Activated effector memory CD4-positive, alpha-beta T cell treated with Interleukin-2 at 50 U/mL for 16 hours (primary cell): ENCODE results near the gene WDR27.

Experiments
- DNase-seq: peaks from one replicate; pipeline ENCODE4 v3.0.0-alpha.2; 2020

Gene WDR27

DNA sequence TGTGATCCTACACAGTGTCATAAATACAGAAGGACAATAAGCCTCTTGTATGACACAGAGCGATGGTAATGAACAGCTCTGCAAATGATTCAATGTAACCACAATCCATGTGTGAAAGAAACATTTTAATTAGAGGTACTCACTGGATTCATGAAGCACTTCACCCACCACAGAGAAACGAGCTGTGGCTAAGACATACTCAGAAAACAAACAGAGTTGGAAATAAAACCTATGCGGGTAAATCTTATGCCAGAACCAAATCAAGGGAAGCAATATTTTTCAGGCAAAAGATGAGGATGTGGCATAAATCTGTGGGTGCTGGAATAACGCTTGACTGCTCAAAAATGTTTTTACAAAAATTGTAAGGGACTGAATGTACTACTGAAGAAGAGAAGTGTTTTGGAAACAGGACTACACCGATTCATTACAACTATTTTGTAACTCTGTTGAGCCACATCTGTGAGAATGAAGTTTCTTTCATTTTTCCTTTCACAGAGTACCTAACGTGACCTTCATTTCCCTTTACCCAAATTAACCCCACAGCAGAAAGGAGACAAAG lies 112.1 kb downstream of the WDR27 start:
- DNase-seq: no peak

DNA sequence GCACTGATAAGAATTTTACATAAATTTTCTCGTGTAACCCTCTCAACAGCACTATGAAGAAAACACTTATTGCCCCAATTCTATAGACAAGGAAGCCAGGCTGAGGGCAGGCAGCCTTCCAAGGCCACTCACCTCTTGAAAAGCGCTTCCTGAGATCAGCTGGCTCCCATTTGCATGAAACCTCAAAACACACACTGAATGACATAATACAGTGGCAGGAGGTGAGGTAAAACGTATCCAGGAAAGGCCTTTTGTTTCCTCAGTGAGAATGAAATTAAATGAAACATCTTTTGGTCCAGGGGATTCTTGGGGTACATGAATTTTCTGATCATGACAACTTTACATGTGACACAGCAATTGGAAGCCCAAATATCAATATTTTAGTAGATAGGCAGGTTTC lies 112.5 kb downstream of the WDR27 start:
- DNase-seq: no peak

DNA sequence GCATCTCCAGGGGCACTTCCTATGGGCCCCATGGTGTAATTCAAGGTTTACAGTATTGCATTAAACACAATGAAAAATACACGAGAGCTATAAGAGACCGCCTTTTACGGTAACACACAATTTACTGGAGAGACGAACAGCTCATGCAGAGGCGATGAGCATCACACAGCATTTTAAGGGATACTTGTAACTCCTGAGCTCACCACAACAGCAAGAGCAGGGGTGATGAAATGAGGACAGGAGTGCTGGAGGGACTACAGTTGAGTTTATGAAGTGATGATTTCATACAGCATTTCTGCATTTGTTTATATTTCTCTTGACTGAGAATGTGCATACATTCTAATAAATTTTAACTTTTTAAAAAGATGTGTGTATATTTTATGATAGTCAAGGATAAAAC lies 113.9 kb downstream of the WDR27 start:
- DNase-seq: no peak

DNA sequence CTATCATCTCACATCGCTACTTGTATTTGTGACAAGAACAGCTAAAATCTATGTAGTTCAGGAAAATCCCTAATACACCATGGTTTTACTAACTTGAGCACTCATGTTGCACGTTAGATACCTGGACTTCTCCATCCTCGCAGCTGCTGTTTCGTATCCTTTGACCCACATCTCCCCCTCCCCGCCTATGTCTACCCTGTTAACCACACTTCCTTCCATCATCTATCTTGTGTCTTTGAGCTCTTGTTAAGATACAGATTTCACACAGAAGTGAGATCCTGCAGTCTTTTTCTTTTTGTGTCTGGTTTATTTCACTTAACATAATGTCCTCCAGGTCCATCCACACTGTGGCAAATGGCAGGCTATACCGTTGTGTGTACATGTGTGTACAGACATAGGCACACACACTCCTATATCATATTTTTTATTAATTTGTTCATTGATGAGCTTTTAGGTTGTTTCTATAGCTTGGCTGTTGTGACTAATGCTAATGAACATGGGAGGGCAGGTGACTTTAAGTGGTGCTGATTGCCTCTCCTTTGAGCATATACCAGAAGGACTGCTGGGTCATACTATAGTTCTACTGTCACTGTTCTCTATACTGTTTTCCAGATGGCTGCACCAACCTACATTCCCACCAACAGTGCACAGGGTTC lies 117.8 kb downstream of the WDR27 start:
- DNase-seq: no peak

DNA sequence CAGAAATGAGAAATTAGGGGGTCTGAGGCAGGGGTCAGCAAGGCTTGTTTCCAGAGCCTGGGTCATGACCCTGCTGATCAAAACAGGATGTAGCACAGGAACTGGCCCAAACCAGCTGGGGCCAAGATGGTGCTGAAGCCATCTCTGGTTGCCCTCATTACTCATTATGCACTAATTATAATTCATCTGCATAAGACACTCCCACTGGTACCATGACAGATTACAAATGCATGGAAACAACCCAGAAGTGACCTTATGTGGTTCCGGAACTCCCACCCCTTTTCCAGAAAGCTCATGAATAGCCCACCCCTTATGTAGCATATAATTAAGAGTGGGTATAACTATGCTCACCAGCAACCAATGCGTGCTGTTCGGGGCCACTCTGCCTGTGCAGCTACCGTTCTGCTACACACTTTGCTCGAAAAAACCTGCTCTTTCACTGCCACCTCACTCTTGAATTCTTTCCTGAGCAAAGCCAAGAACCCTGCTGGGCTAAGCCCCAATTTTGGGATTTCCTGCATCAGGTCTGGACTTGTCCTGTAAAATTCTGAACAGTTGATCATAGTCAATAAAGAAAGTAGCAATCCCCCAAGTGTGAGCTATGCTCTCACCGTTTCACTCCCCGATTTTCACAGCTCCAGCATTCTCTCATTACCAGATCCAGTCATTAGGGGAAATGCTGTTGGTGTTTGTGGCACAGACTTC lies 122.3 kb downstream of the WDR27 start:
- DNase-seq: no peak

DNA sequence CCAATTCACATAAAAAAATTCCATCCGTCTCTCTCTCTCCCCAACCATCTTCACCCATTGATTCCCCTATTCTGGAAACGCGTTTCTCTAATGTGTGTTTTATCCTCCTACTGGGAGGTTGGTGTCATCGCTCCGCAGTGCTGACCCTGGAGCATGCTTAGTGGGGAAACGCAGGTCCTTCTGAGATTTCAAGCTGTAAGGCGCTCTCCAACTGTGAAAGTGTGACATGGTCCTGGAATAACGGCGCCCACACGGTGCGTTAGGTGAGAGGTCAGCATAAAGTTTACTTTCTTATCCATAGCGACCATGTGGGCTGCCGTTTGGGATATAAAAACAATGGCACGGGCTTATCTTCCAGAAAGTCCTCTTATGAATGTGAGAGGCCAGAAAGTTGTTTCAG lies 123.9 kb downstream of the WDR27 start:
- DNase-seq: no peak

DNA sequence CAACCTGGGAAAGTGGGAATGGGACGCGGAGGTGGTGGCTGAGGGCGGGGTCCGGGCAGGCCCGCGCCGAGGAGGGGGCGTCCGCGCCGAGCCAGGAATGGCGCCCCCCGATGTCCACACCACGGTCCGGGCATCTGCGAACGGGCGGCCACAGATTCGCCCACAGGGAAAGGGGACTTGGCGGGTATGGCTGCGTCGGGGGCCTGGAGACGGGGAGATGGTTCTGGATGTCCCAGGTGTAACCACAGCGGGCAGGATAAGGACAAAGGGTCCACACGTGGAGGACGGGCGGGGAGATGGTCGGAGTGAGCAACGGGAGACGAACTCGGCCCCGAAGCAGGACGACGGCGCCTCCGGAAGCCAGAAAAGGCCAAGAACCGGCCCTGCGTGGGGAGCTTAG lies 124.6 kb downstream of the WDR27 start:
- DNase-seq: no peak

DNA sequence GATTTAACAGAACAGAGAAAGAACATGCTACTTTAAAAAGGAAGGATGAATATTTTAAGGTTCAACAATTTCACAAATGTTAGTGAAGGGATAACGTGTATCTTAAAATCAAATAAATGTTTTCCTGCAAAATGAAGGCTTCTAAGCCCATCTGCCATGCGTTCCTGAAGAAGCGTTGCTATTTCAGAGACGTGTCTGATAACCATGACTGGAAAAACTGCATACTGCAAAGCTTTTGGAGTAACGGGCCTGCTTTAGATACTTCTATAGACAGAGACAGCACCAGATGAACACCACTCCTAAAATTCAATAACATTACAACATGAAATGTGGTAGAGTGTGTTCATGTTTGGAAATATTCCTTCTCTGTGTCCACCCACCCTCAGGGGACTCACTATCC lies 126.0 kb downstream of the WDR27 start:
- no peak for DNase-seq

DNA sequence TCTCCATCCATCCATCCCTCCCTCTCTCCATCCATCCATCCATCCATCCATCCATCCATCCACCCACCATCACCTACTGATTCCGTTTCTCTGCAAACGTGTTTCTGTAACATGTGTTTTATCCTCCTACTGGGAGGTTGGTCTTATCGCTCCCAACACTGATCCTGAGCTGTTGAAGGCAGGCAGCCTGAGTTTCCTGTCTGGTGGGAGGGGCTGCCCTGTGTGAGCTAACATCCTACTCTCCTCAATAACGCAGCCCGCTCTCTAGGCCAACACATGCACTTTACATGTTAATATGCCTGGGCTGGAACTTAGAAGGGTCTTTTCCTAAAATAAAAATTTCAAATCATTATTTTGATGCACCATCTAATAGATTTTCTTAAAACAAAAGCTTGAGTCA lies 126.5 kb downstream of the WDR27 start:
- DNase-seq: no peak

DNA sequence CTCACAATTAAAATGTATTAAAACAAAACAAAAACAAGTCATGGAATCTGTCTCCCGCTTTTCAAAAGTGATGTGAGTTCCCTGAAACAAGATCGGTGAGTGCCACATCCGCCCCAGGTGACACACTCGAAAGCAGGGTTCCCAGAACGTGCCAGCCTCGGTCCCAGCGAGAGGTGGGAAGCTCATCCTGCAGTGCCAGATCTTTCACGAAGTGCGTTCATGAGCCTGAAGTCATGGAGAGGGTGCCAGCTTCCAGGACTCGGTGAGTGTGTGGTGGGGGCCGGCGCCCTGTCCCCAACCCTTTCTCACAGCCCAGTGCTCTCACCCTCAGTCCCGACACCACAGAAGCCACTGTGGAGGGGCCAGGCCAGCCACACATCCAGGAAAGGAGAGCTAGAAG lies 127.4 kb downstream of the WDR27 start:
- DNase-seq: no peak

DNA sequence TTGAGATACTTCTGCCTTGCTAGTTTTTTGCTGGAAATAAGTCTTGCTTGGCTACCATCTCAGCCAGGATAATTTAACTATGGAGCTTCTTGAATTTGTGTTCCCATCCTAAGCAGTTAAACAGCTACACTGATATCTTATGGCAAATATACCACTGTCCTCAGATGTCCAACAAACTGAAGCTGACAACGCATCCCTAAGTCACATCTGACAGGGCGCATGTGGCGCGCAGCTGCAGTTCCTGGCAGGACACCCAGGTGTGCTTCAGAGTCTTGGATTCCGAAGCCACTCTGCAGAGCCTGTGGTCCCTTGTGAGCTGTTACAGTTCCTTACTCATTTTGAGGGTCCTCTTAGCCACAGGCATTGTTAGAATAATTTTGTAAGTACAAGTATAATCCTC lies 127.9 kb downstream of the WDR27 start:
- no peak for DNase-seq

DNA sequence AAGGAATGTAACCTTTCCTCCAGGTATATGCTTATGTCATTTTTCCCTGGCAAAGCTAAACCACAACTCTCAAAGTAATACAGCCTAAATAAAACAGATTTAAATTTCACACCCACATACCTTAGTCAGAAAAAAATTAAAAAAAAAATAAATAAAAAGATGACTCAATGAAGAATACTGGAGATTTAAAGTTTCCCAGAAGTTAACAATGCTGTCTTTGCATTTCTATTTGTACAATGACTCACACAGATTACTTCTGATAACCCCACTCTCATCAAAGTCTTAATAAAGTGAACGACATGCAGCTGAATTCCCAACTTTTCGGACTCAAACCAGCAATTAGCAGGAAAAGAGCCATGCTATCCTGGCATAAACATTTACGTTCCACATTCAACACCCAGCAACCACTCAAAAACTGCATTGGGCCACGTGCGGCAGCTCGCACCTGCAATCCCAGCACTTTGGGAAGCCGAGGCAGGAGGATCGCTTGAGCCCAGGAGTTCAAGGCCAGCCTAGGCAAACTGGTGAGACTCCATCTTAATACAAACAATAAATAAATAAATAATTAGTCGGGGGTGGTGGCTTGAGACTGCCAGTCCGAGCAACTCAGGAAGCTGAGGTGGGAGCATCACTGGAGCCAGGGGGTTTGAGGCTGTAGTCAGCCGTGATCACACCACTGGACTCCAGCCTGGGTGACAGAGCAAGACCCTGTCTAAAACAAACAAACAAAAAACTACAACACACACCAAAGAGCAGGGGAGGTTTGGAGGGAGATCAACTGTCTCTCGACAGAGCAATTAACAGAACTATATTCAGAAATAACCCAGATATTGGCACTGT lies 130.5 kb downstream of the WDR27 start:
- no peak for DNase-seq

DNA sequence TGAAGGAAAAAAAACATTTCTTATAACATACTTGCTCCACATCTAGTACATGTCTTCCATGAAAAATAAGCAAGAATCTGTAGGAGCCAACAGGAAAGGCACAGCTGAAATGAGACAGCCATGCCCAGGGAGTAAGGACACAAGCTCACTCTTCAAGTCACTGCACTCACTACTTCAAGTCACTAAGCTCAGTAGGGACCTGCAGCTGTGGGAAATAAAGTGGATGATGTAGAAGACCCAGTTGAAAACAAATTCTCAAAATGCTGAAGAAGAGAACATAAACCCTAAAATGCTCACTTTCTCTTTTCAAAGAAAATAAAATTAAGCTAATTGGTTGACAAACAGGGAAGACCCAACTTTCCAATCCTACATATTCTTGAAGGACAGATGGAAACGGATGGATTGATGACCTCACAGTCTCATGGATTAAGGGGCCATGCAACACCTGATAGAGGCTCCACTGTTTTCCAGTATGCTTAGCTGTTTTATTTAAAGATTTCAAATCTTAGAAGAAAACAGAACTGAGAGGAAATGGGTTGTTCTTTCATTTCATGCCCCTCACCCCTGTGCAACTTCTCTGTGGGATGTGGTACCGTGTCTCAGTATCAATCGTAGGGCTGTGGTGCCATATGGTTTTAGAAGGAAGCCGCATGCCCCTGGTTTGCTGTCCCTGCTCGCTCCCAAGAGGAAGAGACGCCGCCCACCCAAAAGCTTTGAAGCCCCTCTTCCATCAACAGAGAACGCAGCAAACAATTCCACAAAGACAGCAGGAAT lies 133.3 kb downstream of the WDR27 start:
- DNase-seq: no peak

DNA sequence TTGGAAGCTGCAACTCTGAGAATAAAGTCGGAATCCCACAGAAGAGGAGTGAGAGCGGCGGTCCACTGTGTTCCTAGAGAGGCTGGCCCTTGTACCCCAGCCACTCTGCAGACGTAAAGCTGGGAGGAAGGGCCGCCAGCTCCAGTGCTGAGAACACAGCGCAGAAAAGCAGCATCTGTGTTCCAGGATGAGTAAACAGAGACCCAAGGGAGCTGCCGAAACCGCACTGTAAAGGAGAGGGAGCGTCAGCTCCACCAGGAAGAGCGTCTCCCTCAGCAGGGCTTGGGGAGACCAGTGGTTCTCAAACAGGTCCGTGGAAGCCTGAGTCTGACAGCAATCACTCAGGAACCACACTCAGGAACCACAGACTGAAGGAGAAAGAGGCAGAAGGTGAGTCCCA lies 134.0 kb downstream of the WDR27 start:
- no peak for DNase-seq

DNA sequence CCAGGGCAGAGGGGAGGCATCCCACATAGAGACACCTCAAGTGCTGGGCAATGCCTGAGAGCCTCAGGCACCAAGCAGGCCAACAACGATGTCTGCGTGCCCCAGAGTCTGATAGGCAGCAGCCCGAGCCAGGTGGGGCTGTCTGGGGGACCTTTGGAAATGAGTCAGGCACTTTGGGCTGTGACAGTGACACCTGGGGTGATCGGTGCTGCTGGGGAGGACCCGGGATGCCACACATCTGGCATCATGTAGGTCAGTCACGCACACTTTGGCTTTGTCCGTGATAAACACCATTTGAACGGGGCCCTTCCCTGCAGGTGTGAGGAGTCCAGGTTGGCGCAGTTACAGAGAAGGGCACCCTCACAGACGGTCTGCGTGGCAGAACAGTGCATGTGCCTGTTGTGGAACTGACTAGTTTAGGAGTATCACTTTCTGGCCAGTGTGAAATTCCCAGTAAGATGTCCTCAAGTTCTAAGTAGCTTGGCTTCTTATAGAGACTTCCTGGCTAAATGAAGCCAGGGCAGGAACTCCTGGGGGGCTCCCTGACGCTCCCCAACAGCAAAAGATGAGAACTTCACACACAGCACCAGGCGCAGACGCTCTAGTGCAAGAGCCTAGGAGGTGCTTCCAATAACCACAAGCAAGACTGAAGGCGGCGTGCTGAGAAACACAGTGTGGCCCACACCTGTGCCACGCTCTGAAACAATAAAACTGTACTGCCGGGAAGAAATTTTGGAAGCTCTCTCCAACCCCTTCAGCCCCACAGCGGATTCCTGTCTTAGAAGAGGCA lies 134.7 kb downstream of the WDR27 start:
- no peak for DNase-seq

DNA sequence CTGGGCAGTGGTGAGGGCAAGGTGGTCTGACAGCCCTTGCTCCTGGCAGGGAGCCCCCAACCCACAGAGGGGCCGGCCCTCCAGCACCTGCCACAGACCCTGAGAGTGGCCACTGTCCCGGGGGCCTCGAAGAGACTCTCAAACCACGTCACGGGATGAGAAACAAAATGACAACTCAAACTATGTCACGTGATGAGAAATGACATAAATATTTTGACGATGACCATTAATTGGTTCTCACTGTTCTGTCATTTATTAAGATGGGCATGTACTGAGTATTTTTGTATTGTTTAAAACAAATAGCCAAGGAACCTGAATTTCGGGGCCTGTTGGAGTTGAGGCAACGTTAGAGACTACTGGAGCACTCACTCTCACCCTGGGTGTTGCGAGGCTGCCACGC lies 135.5 kb downstream of the WDR27 start:
- no peak for DNase-seq

DNA sequence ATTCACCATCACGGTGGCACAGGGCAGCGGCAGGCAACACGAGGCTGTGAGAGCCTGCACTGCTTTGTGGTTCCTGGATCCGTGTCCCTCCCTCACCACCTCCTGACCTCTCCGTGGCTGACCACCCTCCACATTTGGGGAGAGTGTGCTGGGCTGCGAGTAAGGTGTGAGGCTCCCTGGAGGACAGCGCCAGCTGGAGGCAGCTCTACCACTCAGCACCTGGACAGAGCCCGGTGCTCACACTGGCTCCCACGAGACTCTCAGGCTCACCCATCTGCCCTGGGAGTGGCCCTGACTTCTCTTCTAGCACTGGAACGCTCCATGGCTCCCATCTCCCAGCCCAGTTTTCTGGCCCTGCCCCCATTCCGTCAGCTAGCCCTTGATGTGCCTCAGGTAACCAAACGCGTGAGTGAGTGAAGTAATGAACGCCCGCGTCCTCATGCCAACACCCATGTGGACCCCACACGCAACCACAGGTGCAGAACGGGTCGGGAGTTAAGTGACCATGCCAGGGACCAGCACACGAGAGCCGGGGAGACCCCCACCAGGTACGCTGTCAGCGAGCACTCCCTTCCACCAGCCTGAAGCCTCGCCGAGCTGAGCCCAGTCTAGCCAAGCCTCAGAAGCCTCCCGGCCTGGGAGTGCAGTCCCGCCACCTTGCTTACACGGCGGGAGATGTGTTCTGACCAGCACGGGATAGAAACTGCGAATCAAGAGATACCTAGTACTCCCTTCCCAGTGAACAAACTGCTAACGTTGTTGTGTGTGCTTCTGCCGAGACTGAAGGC lies 137.2 kb downstream of the WDR27 start:
- no peak for DNase-seq

DNA sequence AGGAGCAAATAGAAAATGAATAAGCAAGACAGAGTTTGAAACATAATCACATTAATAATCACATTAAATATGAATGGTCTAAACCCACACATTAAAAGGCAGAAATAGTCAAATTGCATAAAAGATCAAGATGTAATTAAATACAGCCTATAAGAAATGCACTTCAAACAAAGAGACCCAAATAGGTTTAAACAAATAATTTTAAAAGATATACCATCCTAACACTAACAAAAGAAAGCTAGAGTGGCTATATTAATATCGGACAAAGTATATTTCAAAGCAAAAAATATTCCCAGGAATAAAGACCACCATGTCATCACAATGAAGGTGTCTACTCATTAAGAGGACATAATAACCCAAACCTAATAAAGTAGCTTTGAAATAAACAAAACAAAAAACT lies 140.2 kb downstream of the WDR27 start:
- DNase-seq: no peak

DNA sequence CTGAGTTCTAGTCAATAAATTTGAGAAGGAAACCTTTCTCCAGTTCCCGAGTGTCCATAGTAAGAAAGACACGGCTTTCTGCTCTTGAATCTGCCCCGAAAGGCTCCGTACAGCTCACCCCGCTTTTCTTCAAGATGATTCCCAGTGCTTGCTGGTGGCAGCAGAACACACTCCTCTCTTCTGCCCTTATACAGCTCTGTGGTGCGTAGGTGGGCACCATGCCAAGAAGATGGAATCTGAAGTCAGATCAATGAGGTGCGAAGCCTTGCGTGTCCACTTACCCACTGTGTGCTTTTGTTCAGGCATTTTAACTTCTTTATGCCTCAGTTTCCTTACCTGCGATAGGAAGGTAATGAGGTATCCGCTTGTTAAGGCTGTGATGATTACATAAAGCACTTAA lies 142.2 kb downstream of the WDR27 start:
- no peak for DNase-seq

DNA sequence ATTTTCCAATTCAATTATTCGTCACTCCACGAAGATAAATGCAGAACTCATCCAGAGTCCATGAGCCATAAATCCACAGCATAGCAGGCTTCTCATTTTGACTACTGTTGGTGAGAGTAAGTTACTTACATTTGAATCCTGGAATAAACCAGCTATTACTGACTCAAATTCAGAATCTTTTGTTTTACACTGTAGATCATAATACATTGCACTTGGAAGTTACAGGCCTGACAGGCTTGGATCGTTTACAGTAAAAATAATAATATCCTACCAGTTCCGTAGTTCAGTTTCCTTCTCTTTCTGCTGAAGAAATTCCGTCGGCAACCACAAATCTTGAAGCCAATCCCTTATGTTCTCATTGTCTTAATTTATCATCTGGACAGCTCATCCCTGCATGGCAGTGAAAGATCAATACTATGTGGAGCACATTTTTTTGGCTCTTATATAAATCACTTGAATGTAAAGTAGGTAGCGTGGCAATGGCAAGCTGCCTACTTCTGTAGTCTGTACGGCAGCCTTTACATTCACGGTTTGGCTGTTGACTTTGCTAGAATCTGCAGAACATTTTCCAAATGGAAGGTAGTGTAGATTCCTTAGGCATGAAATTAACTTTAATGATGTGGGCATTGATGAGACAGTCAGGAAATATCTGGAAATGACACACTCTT lies 142.9 kb downstream of the WDR27 start:
- no peak for DNase-seq

DNA sequence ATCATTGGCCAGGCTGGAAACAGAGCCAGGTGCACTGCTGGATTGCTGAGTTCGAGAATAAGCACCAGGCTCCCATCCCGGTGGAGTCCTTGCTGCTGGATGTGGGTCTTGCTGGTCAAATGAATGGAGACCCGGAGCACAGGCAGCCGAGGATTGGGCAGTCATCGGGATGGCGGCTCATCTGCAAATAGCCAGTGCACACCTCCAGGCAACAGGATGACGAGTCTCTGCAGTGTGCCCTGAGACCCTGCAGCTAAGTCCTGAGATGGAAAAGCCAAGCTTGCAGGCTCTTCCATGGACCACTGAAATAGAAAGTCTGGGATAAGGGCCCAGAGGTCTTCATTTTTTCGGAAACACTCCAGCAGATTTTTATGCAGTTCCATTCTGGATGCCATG lies 143.5 kb downstream of the WDR27 start:
- DNase-seq: no peak
